Measurements from ENCODE around the gene ASIC2. TPM values are rescaled to one million over a fixed set of nuclear protein-coding genes. Genes with fewer than 3 reads are reported as not detected.

The ASIC2 gene
- total and polyA plus RNA-seq, 2 experiments from 2014 or later = 0.52 to 2.8 TPM

GRCh38 chr17:33272438-33272837, 20.7 kb downstream of the ASIC2 start (continued):
- TF ChIP-seq ZNF462 (CRISPR knock-in tag; IDR thresholded peaks at IDR 0.05) = no peak
- TF ChIP-seq EZH2phosphoT487 (IDR thresholded peaks at IDR 0.05; ENCODE audit: unreplicated experiment) = no peak
- no peak for TF ChIP-seq CTCF (conservative IDR thresholded peaks at IDR 0.05; ENCODE audit: low read depth in 2 of 2)
- TF ChIP-seq NANOG (IDR thresholded peaks at IDR 0.05; ENCODE audit: borderline replicate concordance) = no peak
- TF ChIP-seq ZNF331 (CRISPR knock-in tag; IDR thresholded peaks at IDR 0.05; ENCODE audit: low read depth) = no peak
- no peak for TF ChIP-seq POLR2AphosphoS5 (IDR thresholded peaks at IDR 0.05; ENCODE audit: low read depth)
- no peak for TF ChIP-seq REST (IDR thresholded peaks at IDR 0.05; ENCODE audit: unreplicated experiment)
